CD4-positive, alpha-beta T cell (primary cell): ENCODE measurements around the gene LDLRAD4. TPM values are rescaled to one million over a fixed set of nuclear protein-coding genes. Genes with fewer than 3 reads are reported as not detected.

Source experiments
- ATAC-seq: fragments of 200-7000 bp; cut with Tn5 transposase; one replicate; pipeline ENCODE4 v1.10.0; 2022; ENCODE audit warnings: mild to moderate bottlenecking; ENCODE audit not compliant: poor library complexity
- CTCF ChIA-PET: fragments of 350-600 bp; sonication (Branson Sonifier 250); formaldehyde crosslinking; loops from one replicate; lab custom pipeline; 2021; ENCODE audit warnings: antibody characterized with exemption, inconsistent platforms; lab: Charles Lee
- POLR2A ChIA-PET: fragments of 350-600 bp; sonication (Branson Sonifier 250); formaldehyde crosslinking; loops from one replicate; lab custom pipeline; 2021; ENCODE audit warnings: antibody characterized with exemption, inconsistent platforms; lab: Charles Lee
- DNase-seq, 14 experiments: peaks; one replicate each; pipeline ENCODE4 v3.0.0-alpha.2; 2013 to 2020; ENCODE audit warnings: mixed read lengths in 2 of 14
- H3K27ac ChIP-seq, 2 donors: one replicate each; pipeline versions ENCODE4 v1.5.1 to v1.7.0; 2013; ENCODE audit warnings: low read length in 2 of 2, low read depth in 1 of 2, mild to moderate bottlenecking in 1 of 2
- H3K27me3 ChIP-seq, 2 experiments: 1 replicate in 1 of 2; 2 replicates in 1 of 2; pipeline versions ENCODE4 v1.6.1 to v1.7.0; 2013; ENCODE audit warnings: low read length in 2 of 2, control low read depth in 1 of 2, mild to moderate bottlenecking in 1 of 2, moderate library complexity in 1 of 2; ENCODE audit not compliant: insufficient read depth in 2 of 2, control insufficient read depth in 1 of 2
- H3K36me3 ChIP-seq: one replicate; pipeline ENCODE4 v1.6.1; 2013; ENCODE audit warnings: low read length, control low read depth; ENCODE audit not compliant: insufficient read depth
- H3K4me1 ChIP-seq: one replicate; pipeline ENCODE4 v1.6.1; 2013; ENCODE audit warnings: low read length, control low read depth; ENCODE audit not compliant: insufficient read depth
- H3K4me3 ChIP-seq: one replicate; pipeline ENCODE4 v1.5.1; 2013; ENCODE audit warnings: mild to moderate bottlenecking, low read length, moderate library complexity
- H3K9me3 ChIP-seq, 2 experiments: 1 replicate in 1 of 2; 2 replicates in 1 of 2; pipeline versions ENCODE4 v1.6.1 to v1.7.0; 2013; ENCODE audit warnings: low read length in 2 of 2, mild to moderate bottlenecking in 2 of 2, control low read depth in 1 of 2, moderate library complexity in 1 of 2; ENCODE audit not compliant: control insufficient read depth in 1 of 2, insufficient read depth in 1 of 2
- H3K27ac Mint-ChIP-seq: one replicate; pipeline ENCODE4 v1.8.0; 2020; ENCODE audit warnings: mixed read lengths
- H3K27me3 Mint-ChIP-seq: one replicate; pipeline ENCODE4 v1.8.0; 2021; ENCODE audit warnings: mixed read lengths
- H3K36me3 Mint-ChIP-seq: one replicate; pipeline ENCODE4 v1.8.0; 2021; ENCODE audit warnings: low read depth, mixed read lengths
- H3K4me1 Mint-ChIP-seq: one replicate; pipeline ENCODE4 v1.8.0; 2021; ENCODE audit warnings: low read depth, mixed read lengths
- H3K4me3 Mint-ChIP-seq: one replicate; pipeline ENCODE4 v1.8.0; 2020; ENCODE audit warnings: mild to moderate bottlenecking, mixed read lengths
- H3K9me3 Mint-ChIP-seq: one replicate; pipeline ENCODE4 v1.8.0; 2020; ENCODE audit warnings: mixed read lengths
- intact Hi-C, 2 experiments: fragments of 100-400 bp; cut with DNase I in 1 of 2; cut with micrococcal nuclease in 1 of 2; formaldehyde crosslinking; loops; one replicate each; pipeline versions ENCODE4 v1.15.1 to v1.9.0; 2023 to 2025; cut with DNase I, micrococcal nuclease
- total RNA-seq, 174 experiments: library from RNA in 2 of 174; stranded (reverse) in 2 of 174; gene quantifications; one replicate each; pipeline ENCODE4 v1.2.3 and lab custom pipeline; 2021 to 2026
- TF ChIP-seq, protein P1 (sequence below): fragments of 200-600 bp; IDR thresholded peaks from one replicate; pipeline ENCODE4 v1.8.0; 2022; ENCODE audit warnings: antibody characterized with exemption, mild to moderate bottlenecking

The LDLRAD4 gene
- total RNA-seq, 2 experiments from 2014 or later, result 51.9 to 52.7 TPM

DNA sequence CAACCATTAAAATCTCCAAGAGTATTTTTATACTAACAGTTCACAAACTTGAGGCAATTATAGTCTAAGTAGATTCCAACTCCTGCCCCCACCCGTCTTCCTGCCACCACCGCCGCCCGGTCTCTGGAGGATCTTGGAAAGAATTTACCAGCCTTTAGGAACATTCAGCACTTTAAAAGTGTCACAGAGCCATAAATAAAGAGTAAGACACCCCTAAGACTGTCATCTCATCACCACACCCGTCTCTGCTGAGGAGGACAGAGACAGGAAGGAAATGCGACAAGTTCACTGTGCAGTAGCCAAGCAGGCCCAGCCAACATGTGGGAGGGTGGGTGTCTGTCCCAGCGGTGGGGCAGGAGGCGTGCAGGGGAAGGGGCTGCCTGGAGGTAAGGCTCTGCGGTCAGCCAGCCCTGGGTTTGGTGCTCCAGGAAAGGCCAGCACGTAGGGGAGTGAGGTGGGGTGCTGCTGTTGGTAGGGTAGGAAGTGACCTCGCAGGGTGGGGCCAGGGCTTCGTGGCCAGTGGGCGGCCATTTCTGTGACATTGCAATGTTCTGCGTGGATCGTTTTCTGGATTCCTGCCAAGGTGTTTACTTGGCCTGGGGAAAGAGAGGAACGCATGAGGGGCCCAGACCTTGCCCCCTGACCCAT is 396.2 kb downstream of the LDLRAD4 start:
- peak overlapping the region; percentile 90 for H3K27ac Mint-ChIP-seq
- CTCF ChIA-PET, result interaction anchor here (1.0 to 3.0 kb wide), 2 partner anchors 18 to 57 kb away, joined by 3 to 11 read pairs; no protein-coding TSS in a partner anchor
- no peaks in the 10 kb centered on the region for H3K9me3 Mint-ChIP-seq
- H3K36me3 Mint-ChIP-seq, result no peaks in the 10 kb centered on the region
- H3K27ac ChIP-seq, result peak overlapping the region in 1 of 2 donors; percentile 31
- H3K27me3 Mint-ChIP-seq, result no peaks in the 10 kb centered on the region
- H3K4me1 ChIP-seq, result peaks cover 70% of the 10 kb centered on the region
- peak overlapping the region; percentile 77 for H3K4me3 Mint-ChIP-seq
- DNase-seq (peak in 9 of 14 experiments; percentile 9 to 62 (median 46)), ATAC-seq (peak; percentile 28)
- H3K9me3 ChIP-seq, result no peaks in the 10 kb centered on the region
- H3K27me3 ChIP-seq, result no peaks in the 10 kb centered on the region
- TF ChIP-seq, protein P1, sequence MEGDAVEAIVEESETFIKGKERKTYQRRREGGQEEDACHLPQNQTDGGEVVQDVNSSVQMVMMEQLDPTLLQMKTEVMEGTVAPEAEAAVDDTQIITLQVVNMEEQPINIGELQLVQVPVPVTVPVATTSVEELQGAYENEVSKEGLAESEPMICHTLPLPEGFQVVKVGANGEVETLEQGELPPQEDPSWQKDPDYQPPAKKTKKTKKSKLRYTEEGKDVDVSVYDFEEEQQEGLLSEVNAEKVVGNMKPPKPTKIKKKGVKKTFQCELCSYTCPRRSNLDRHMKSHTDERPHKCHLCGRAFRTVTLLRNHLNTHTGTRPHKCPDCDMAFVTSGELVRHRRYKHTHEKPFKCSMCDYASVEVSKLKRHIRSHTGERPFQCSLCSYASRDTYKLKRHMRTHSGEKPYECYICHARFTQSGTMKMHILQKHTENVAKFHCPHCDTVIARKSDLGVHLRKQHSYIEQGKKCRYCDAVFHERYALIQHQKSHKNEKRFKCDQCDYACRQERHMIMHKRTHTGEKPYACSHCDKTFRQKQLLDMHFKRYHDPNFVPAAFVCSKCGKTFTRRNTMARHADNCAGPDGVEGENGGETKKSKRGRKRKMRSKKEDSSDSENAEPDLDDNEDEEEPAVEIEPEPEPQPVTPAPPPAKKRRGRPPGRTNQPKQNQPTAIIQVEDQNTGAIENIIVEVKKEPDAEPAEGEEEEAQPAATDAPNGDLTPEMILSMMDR, result no peak
- intact Hi-C loops, result loop anchor here in 1 of 2 experiments (5.0 to 10.0 kb wide), 5 partner anchors 37 to 237 kb away; no protein-coding TSS in a partner anchor
- peaks cover 74% of the 10 kb centered on the region for H3K4me1 Mint-ChIP-seq
- H3K36me3 ChIP-seq, result no peaks in the 10 kb centered on the region
- H3K4me3 ChIP-seq, result peak overlapping the region; percentile 6
- POLR2A ChIA-PET, result interaction anchor here (1.2 kb wide), 1 partner anchor 102 kb away, joined by 3 read pairs; no protein-coding TSS in a partner anchor

DNA sequence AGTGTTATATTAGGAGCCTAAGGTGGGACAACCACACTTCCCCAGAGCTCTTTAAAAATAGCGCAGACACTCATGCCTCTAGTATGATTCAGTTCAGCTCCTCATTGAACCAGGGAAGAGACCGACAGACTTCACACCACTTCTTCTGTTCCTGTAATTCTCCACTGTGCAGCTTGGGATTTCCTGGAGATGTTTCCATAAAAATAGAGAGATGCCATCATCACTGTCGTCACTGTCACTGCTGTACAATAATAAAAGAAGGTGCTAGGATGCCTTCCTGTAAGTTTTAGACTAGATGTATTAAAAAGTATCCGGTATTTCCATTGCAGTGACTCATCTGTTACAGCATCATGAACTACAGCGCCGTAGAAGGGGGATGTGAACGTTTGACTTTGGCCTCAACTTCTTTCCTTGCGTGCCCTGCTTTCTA is 396.9 kb downstream of the LDLRAD4 start:
- ChIA-PET POLR2A (no interaction called here), CTCF (no interaction called here)
- H3K27me3 Mint-ChIP-seq, result no peaks in the 10 kb centered on the region
- Histone ChIP-seq H3K27me3 (no peaks in the 10 kb centered on the region), H3K4me1 (peaks cover 66% of the 10 kb centered on the region), H3K4me3 (no peak overlapping the region), H3K36me3 (no peaks in the 10 kb centered on the region), H3K9me3 (no peaks in the 10 kb centered on the region), H3K27ac (peak overlapping the region in 1 of 2 donors; percentile 31)
- H3K36me3 Mint-ChIP-seq, result no peaks in the 10 kb centered on the region
- TF ChIP-seq, protein P1, result no peak
- H3K4me3 Mint-ChIP-seq, result peak overlapping the region; percentile 77
- H3K9me3 Mint-ChIP-seq, result no peaks in the 10 kb centered on the region
- intact Hi-C loops, result loop anchor here in 1 of 2 experiments (10.0 kb wide), 1 partner anchor 151 kb away; no protein-coding TSS in a partner anchor
- H3K4me1 Mint-ChIP-seq, result peaks cover 73% of the 10 kb centered on the region
- H3K27ac Mint-ChIP-seq, result peak overlapping the region; percentile 90
- peak in 4 of 14 experiments; percentile 27 to 65 (median 54) for DNase-seq
- no peak for ATAC-seq

DNA sequence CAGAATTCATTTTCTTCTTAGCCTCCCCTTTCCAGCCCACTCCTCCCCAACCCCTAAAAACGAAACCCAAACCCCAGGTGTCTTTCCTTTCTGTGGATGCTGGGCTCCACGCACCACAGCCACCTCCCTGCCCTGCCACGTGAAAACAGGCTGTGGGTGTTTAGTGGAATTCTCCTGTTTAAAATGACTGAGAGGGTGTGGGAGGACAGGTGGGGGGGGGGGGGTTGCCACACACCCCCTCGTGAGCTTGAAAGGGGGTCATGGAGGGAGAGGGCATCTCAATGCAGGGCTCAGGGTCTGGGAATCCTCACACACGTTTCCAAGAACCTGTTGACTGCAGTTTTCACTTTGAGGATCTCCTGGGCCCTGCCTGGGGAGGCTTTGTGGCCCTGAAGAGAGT is 397.5 kb downstream of the LDLRAD4 start:
- POLR2A ChIA-PET, result no interaction called here
- CTCF ChIA-PET, result no interaction called here
- Histone ChIP-seq H3K27me3 (no peaks in the 10 kb centered on the region), H3K4me1 (peaks cover 60% of the 10 kb centered on the region), H3K9me3 (no peaks in the 10 kb centered on the region), H3K27ac (no peak overlapping the region), H3K36me3 (peaks cover 5% of the 10 kb centered on the region), H3K4me3 (no peak overlapping the region)
- H3K4me1 Mint-ChIP-seq, result peaks cover 69% of the 10 kb centered on the region
- no peak for DNase-seq
- no peaks in the 10 kb centered on the region for H3K36me3 Mint-ChIP-seq
- no peak overlapping the region for H3K4me3 Mint-ChIP-seq
- intact Hi-C loops, result loop anchor here in 1 of 2 experiments (10.0 kb wide), 1 partner anchor 151 kb away; no protein-coding TSS in a partner anchor
- H3K9me3 Mint-ChIP-seq, result no peaks in the 10 kb centered on the region
- H3K27ac Mint-ChIP-seq, result peak overlapping the region; percentile 90
- no peak for ATAC-seq
- H3K27me3 Mint-ChIP-seq, result no peaks in the 10 kb centered on the region
- TF ChIP-seq, protein P1, result no peak
